ENCODE measurements around the gene PRPF6. TPM values are rescaled to one million over a fixed set of nuclear protein-coding genes. Genes with fewer than 3 reads are reported as not detected.

The PRPF6 gene
- total RNA-seq, 2 donors from 2014 or later, result 32.9 to 43.6 TPM

DNA sequence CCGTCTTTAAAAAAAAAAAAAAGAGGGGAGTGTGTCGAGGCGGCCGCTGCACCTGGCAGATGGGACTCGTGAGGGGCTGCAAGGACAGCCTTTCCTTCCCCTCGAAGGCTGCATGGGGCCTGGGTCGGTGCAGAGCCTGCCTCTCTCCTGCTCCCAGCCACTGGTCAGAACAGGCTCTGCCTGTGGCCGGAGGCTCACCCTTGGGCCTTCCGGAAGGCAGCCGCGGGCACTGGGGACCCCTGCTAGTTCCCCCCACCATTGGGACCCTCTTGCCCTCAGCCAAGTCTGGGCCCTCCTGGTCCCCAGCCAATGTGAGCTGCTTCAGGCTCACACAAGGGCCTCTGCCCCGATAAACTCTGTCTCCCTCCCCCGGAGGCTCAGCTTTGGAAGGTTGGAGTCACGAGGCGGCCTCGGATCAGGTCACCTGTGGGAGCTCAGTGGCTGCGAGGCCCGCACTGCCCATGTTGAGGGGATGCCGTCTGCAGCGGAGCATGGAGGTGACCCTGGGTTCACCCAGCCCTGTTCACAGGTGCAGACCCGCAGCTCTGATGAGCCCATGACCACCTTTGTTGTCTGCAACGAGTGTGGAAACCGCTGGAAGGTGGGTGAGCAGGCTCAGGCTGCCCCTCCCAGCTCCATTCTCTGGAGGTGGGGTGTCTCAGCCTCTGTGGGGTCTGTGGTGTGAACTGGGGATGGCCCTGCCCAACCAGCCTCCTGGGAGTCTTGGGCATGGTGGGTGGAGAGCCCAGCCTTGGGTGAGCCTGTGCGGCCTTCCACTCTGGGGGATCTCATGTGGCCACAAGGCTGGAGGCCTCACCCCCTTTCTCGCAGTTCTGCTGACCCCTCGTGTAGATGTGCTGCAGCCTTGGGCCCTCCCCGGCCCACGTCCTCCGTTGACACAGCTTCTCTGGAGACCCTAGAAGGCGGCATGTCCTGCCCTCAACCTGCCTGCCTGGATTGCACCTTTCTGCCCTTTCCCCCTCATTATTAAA, 90.7 kb downstream of the PRPF6 start:
- no peak overlapping the region for H3K27ac ChIP-seq
- H3K9me3 ChIP-seq, result no peaks in the 10 kb centered on the region
- no peaks in the 10 kb centered on the region for H3K27me3 ChIP-seq
- TF ChIP-seq, protein P1, sequence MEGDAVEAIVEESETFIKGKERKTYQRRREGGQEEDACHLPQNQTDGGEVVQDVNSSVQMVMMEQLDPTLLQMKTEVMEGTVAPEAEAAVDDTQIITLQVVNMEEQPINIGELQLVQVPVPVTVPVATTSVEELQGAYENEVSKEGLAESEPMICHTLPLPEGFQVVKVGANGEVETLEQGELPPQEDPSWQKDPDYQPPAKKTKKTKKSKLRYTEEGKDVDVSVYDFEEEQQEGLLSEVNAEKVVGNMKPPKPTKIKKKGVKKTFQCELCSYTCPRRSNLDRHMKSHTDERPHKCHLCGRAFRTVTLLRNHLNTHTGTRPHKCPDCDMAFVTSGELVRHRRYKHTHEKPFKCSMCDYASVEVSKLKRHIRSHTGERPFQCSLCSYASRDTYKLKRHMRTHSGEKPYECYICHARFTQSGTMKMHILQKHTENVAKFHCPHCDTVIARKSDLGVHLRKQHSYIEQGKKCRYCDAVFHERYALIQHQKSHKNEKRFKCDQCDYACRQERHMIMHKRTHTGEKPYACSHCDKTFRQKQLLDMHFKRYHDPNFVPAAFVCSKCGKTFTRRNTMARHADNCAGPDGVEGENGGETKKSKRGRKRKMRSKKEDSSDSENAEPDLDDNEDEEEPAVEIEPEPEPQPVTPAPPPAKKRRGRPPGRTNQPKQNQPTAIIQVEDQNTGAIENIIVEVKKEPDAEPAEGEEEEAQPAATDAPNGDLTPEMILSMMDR (IDR thresholded peaks at IDR 0.05), result no peak
- H3K4me1 ChIP-seq, result no peaks in the 10 kb centered on the region
- H3K36me3 ChIP-seq, result peaks cover 16% of the 10 kb centered on the region
- DNase-seq (ENCODE audit: low spot score), result no peak
- H3K4me3 ChIP-seq, result no peak overlapping the region

DNA sequence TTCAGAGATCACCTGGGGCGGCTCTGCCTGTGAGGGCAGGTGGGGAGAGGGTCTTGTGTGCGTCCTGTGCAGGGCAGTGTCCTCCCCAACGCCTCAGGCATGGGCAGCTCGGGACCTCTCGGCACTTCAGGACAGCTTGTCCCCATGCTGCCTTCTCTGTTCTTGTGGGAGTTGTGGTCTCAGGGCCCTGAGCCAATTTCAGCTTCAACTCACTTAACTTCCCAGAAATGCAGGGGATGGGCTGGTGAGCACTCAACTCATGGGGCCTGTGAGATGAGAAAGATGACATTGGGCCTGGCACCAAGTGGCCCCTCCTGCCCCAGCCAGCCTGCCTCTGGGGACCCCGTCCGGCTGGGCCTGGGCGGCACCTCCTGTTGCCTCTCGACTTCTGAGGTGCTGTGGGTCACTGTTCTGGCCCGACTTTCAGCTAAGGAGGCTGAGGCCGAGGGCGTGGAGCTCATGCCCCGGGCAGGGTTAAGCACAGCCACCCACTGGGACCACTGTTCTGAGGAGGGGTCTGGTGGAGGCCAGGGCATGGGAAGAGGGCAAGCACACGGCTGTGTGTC, 91.6 kb downstream of the PRPF6 start:
- H3K36me3 ChIP-seq, result peaks cover 16% of the 10 kb centered on the region
- H3K4me3 ChIP-seq, result no peak overlapping the region
- peaks cover 0 to 8% of the 10 kb centered on the region in 2 donors for H3K4me1 ChIP-seq
- no peak for DNase-seq (ENCODE audit: low spot score)
- H3K9me3 ChIP-seq, result no peaks in the 10 kb centered on the region
- H3K27me3 ChIP-seq, result no peaks in the 10 kb centered on the region
- TF ChIP-seq, protein P1 (IDR thresholded peaks at IDR 0.05), result no peak
- H3K27ac ChIP-seq, result no peak overlapping the region

DNA sequence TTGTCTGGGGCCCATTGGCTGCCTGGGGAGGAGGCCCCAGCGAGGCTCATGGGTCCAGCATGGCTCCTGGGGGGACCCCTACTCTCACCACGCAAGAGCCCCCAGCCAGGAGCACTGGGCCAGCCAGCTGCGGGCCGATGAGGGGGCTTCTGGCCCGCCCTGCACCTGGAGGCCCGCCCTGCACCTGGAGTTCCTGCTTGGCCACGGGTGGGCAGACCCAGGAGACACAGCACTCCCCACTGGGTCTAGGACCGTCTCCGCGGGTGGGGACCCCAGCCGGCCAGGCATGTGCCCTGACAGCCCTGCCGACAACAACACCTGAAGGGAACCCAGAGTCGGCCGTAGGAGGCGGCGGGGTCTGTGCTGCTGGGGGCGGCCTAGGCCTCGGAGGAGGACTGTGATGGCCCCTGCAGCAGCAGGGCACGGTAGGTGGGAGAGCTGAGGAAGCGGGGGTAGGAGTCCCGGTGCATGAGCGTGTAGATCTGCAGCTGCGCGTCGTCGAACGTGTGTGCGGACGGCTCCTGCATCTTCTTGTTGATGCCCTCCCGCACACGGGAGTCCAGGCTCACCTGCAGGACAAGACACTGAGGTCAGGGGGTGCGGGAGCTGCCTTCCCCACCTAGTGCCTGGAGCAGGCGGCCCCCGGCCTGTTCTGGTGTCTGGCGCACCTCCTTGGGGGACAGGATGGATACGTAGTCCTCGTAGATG, 92.7 kb downstream of the PRPF6 start:
- no peak for DNase-seq (ENCODE audit: low spot score)
- H3K36me3 ChIP-seq, result peaks cover 16% of the 10 kb centered on the region
- H3K4me3 ChIP-seq, result no peak overlapping the region
- TF ChIP-seq, protein P1 (IDR thresholded peaks at IDR 0.05), result no peak
- H3K27me3 ChIP-seq, result no peaks in the 10 kb centered on the region
- no peak overlapping the region for H3K27ac ChIP-seq
- H3K4me1 ChIP-seq, result peaks cover 0 to 17% of the 10 kb centered on the region in 2 donors
- no peaks in the 10 kb centered on the region for H3K9me3 ChIP-seq

DNA sequence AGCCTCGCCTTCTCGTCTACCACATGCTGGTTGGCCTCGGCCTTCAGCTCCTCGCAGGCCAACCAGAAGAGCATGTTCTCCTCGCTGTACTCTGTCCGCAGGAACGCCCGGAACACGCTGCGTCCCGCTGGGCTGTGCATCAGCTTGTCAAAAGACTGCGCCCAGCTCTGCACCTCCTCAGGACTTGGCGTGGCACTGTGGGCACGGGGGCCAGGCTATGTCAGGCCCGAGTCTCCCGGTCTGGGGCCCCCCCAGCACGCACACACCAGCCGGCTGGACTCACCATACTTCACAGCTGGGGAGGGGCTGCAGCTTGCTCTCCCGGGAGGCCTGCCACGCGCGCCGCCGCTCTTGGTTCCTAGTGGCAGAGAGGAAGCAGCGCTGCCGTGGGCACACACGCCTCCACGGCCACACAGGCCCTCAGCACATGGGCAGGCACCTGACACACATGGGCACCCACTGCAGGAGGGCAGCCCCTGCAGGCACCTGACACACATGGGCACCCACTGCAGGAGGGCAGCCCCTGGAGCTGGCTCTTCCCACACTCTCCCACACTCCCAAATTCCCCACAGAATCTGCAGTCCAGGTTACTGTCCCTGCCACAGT, 93.4 kb downstream of the PRPF6 start:
- Histone ChIP-seq H3K27me3 (no peaks in the 10 kb centered on the region), H3K4me3 (no peak overlapping the region), H3K36me3 (peaks cover 16% of the 10 kb centered on the region), H3K9me3 (no peaks in the 10 kb centered on the region), H3K27ac (no peak overlapping the region), H3K4me1 (peaks cover 0 to 24% of the 10 kb centered on the region in 2 donors)
- DNase-seq (ENCODE audit: low spot score), result no peak
- TF ChIP-seq, protein P1 (IDR thresholded peaks at IDR 0.05), result no peak

DNA sequence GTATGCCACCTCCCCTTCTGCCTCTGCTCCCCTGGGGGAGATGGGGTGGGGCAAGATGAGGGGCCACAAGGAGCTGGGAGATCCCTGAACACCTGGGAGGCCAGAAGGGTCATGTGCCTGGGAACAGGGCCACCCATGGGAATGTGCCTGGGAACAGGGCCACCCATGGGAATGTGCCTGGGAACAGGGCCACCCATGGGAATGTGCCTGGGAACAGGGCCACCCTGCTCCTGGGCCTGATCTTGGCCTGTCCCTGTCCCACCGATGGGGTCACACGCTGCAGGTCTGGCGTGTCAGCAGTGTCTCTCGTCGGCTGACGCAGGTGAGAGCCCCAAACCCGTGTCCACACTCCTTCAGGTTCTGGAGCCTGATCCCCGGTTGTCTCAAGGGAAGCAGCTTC, 94.0 kb downstream of the PRPF6 start:
- peaks cover 0 to 26% of the 10 kb centered on the region in 2 donors for H3K4me1 ChIP-seq
- H3K36me3 ChIP-seq, result peaks cover 16% of the 10 kb centered on the region
- TF ChIP-seq, protein P1 (IDR thresholded peaks at IDR 0.05), result no peak
- no peak for DNase-seq (ENCODE audit: low spot score)
- no peaks in the 10 kb centered on the region for H3K27me3 ChIP-seq
- no peak overlapping the region for H3K4me3 ChIP-seq
- no peak overlapping the region for H3K27ac ChIP-seq
- no peaks in the 10 kb centered on the region for H3K9me3 ChIP-seq
